SK-N-SH (cell line): ENCODE measurements around the gene TXN2. TPM values are rescaled to one million over a fixed set of nuclear protein-coding genes. Genes with fewer than 3 reads are reported as not detected.
"Not testable (repeated sequence)": the region's sequence is repeated elsewhere in the genome, so short reads cannot be mapped to it uniquely, and the experiment has no call there.

ENCODE experiments used
- CTCF ChIA-PET: fragments of 300-600, 350-600 bp; formaldehyde crosslinking; extraction: SDS; loops from one replicate; lab custom pipeline; 2021; lab: Yijun Ruan, JAX
- POLR2A ChIA-PET: fragments of 350-600 bp; sonication (Branson Sonifier 250); formaldehyde crosslinking; extraction: SDS; loops from one replicate; lab custom pipeline; 2020; ENCODE audit warnings: antibody characterized with exemption, inconsistent platforms; lab: Yijun Ruan, JAX
- DNase-seq: peaks from one replicate; pipeline ENCODE4 v3.0.0; 2012
- H2AFZ ChIP-seq: fragments of 200-600 bp; sonication (generic); 2 replicates; pipeline ENCODE4 v1.8.1; 2016; ENCODE audit warnings: antibody characterized with exemption, mild to moderate bottlenecking, low read depth
- H3F3A ChIP-seq: fragments of 200-600 bp; sonication (generic); replicated peaks from 2 replicates; pipeline ENCODE3; 2016; ENCODE audit warnings: antibody characterized with exemption, mild to moderate bottlenecking; ENCODE audit not compliant: insufficient read depth
- H3K27ac ChIP-seq, 2 experiments: fragments of 200-500 bp in 1 of 2; fragments of 200-600 bp in 1 of 2; sonication (Bioruptor generic) in 1 of 2; sonication (generic), shearing (Covaris generic) in 1 of 2; 2 replicates each; pipeline versions ENCODE4 v1.5.1 to v1.6.1; 2014 to 2016; ENCODE audit warnings: low read depth in 2 of 2, inconsistent platforms in 1 of 2, low read length in 1 of 2, mild to moderate bottlenecking in 1 of 2, mixed read lengths in 1 of 2
- H3K27me3 ChIP-seq: fragments of 200-600 bp; sonication (generic), shearing (Covaris generic); 2 replicates; pipeline ENCODE4 v1.6.1; 2016; ENCODE audit warnings: mixed run types; ENCODE audit not compliant: insufficient read depth
- H3K36me3 ChIP-seq, 2 experiments: fragments of 200-500 bp in 1 of 2; fragments of 200-600 bp in 1 of 2; sonication (Bioruptor generic) in 1 of 2; sonication (generic) in 1 of 2; replicated peaks in 1 of 2; 2 replicates each; pipeline versions ENCODE3 to v1.5.1; 2014 to 2016; ENCODE audit warnings: low read length in 1 of 2, mild to moderate bottlenecking in 1 of 2; ENCODE audit not compliant: insufficient read depth in 2 of 2, control insufficient read depth in 1 of 2
- H3K4me1 ChIP-seq, 2 experiments: fragments of 200-500 bp in 1 of 2; fragments of 200-600 bp in 1 of 2; sonication (Bioruptor generic) in 1 of 2; sonication (generic), shearing (Covaris generic) in 1 of 2; 2 replicates each; pipeline versions ENCODE4 v1.5.1 to v1.6.1; 2014 to 2016; ENCODE audit warnings: low read depth in 1 of 2, low read length in 1 of 2, mixed run types in 1 of 2; ENCODE audit not compliant: insufficient read depth in 2 of 2, control insufficient read depth in 1 of 2
- H3K4me2 ChIP-seq: fragments of 200-600 bp; sonication (generic), shearing (Covaris generic); 2 replicates; pipeline ENCODE4 v1.6.1; 2017; ENCODE audit warnings: mixed run types
- H3K4me3 ChIP-seq, 2 experiments: fragments of 200-500 bp in 1 of 2; fragments of 200-600 bp in 1 of 2; sonication (Bioruptor generic) in 1 of 2; sonication (generic), shearing (Covaris generic) in 1 of 2; 2 replicates each; pipeline versions ENCODE4 v1.5.1 to v1.8.1; 2014 to 2016; ENCODE audit warnings: low read depth in 2 of 2, inconsistent platforms in 1 of 2, low read length in 1 of 2, mild to moderate bottlenecking in 1 of 2, mixed read lengths in 1 of 2, moderate library complexity in 1 of 2
- H3K79me2 ChIP-seq: fragments of 200-600 bp; sonication (generic); 2 replicates; pipeline ENCODE4 v1.8.1; 2017; ENCODE audit warnings: mild to moderate bottlenecking; ENCODE audit not compliant: insufficient read depth
- H3K9ac ChIP-seq: fragments of 200-600 bp; sonication (generic); 2 replicates; pipeline ENCODE4 v1.6.1; 2017; ENCODE audit warnings: mixed run types
- H3K9me2 ChIP-seq: fragments of 200-600 bp; sonication (generic); 2 replicates; pipeline ENCODE4 v1.6.1; 2017; ENCODE audit warnings: mixed run types
- H3K9me3 ChIP-seq: fragments of 200-600 bp; sonication (generic); 2 replicates; pipeline ENCODE4 v1.6.1; 2017; ENCODE audit warnings: mixed run types, mild to moderate bottlenecking, moderate library complexity
- H4K20me1 ChIP-seq: fragments of 200-600 bp; sonication (generic); 2 replicates; pipeline ENCODE4 v1.6.1; 2017; ENCODE audit warnings: mild to moderate bottlenecking, mixed run types; ENCODE audit not compliant: insufficient read depth
- EP300 ChIP-seq, 2 experiments: IDR thresholded peaks; 2 replicates each; pipeline versions ENCODE4 v1.4.0 to v1.6.1; 2012; ENCODE audit warnings: borderline replicate concordance in 1 of 2, low read depth in 1 of 2, low read length in 1 of 2
- FOSL2 ChIP-seq: IDR thresholded peaks from 2 replicates; pipeline ENCODE4 v1.4.0; 2012; ENCODE audit warnings: low read depth, mild to moderate bottlenecking, moderate library complexity, borderline replicate concordance
- RXRA ChIP-seq: IDR thresholded peaks from 2 replicates; pipeline ENCODE4 v1.4.0; 2012; ENCODE audit warnings: low read depth, mild to moderate bottlenecking, borderline replicate concordance
- TCF12 ChIP-seq: IDR thresholded peaks from 2 replicates; pipeline ENCODE4 v1.4.0; 2012
- YY1 ChIP-seq: IDR thresholded peaks from 2 replicates; pipeline ENCODE4 v1.4.0; 2012; ENCODE audit warnings: low read depth, mild to moderate bottlenecking
- WGBS: methylation state at CpG from one replicate; pipeline ENCODE4 v1.1.6; 2017; ENCODE audit warnings: low lambda C conversion rate; 5-methylcytosine and 5-hydroxymethylcytosine counted together
- polyA plus RNA-seq, 3 experiments: library from polyadenylated mRNA; depleted of rRNA; stranded (reverse); fragments of >200 nt; gene quantifications; 2 replicates each; pipeline ENCODE4 v1.2.3, GENCODE V29; 2012
- TF ChIP-seq, protein P1 (sequence below): IDR thresholded peaks from 2 replicates; pipeline ENCODE4 v1.6.1; 2012; ENCODE audit warnings: mild to moderate bottlenecking, low read depth, low read length, moderate library complexity

TXN2 gene
- polyA plus RNA-seq, 1 of the 3 experiments (the other 2 are of a cell fraction): 251 TPM

DNA sequence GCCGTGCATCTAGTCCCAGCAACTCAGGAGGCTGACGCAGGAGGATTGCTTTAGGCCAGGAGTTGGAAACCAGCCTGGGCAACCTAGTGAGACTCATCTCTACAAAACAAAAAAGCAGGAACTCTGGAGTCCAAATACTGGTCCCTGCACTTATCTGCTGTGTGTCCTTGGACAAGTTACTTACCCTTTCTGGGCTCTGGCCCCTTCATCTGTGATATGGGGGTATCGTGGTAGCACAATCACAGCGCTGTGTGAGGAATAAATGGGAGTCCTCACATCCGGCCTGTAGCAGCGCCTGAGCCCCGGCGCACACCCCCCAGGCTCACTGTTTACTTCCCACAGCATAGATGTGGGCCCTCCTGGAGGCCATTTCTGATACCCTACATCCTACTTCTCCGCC is 49.5 kb downstream of the TXN2 start:
- no peak overlapping the region for H3K27ac ChIP-seq
- H3K4me1 ChIP-seq: peaks cover 12 to 15% of the 10 kb centered on the region in 2 experiments; a peak in 3 of 4 replicates
- H4K20me1 ChIP-seq: no peaks in the 10 kb centered on the region

DNA sequence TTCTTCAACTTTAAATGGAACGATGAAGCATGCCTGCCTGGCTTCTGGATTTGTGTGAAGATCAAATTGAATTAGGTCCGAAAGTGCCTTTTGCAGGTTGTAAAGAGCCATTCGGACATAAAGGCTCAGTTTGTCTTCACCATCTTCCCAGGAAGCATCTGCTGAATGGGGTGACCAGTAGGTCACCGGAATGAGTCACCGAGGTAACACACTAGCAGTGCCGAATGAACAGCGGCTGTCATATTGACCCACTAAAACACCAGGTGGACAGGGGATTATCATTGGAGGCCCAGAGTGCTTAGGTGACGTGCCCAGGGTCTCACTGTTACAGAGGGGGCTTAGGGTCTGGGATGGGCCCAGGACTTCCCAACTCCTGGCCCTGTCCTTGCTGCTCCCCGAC is 50.6 kb downstream of the TXN2 start:
- Histone ChIP-seq H3K36me3 (no peaks in the 10 kb centered on the region), H3K27ac (no peak overlapping the region), H3K4me3 (no peak overlapping the region)
- CTCF ChIA-PET: no interaction called here
- TF ChIP-seq TCF12 (peak; percentile 20; the same call in 1 of the 2 replicates), FOSL2 (peak; percentile 38; the same call in 1 of the 2 replicates), EP300 (IDR thresholded peaks at IDR 0.05; ENCODE audit: borderline replicate concordance in 1 of 2, low read depth in 1 of 2, low read length in 1 of 2) (no peak), YY1 (no peak), RXRA (peak; percentile 71; the same call in 1 of the 2 replicates)
- TF ChIP-seq, all 33 proteins: peak for 3
- no peak for DNase-seq
- H3K9ac ChIP-seq: no peak overlapping the region
- H3K79me2 ChIP-seq: no peaks in the 10 kb centered on the region
- H3K9me3 ChIP-seq: no peaks in the 10 kb centered on the region
- POLR2A ChIA-PET: no interaction called here
- no peaks in the 10 kb centered on the region for H3K9me2 ChIP-seq
- H3K4me2 ChIP-seq: no peak overlapping the region
- no peak overlapping the region for H2AFZ ChIP-seq
- H3K27me3 ChIP-seq: no peaks in the 10 kb centered on the region
- H3K4me1 ChIP-seq: peaks cover 12 to 15% of the 10 kb centered on the region in 2 experiments; a peak in 3 of 4 replicates
- no peaks in the 10 kb centered on the region for H4K20me1 ChIP-seq
- WGBS: 52% methylated on average over 8 of the region's 9 CpGs
- H3F3A ChIP-seq: peaks cover 3% of the 10 kb centered on the region

More for the DNA sequence above, 49.5 kb downstream of the TXN2 start:
- H3K9me3 ChIP-seq: no peaks in the 10 kb centered on the region
- H3K36me3 ChIP-seq: no peaks in the 10 kb centered on the region
- no peaks in the 10 kb centered on the region for H3K27me3 ChIP-seq
- H2AFZ ChIP-seq: no peak overlapping the region
- ChIA-PET POLR2A (no interaction called here), CTCF (interaction anchor here (1.4 kb wide), 1 partner anchor 9 kb away, joined by 6 read pairs; no protein-coding TSS in a partner anchor)
- TF ChIP-seq, protein P1, sequence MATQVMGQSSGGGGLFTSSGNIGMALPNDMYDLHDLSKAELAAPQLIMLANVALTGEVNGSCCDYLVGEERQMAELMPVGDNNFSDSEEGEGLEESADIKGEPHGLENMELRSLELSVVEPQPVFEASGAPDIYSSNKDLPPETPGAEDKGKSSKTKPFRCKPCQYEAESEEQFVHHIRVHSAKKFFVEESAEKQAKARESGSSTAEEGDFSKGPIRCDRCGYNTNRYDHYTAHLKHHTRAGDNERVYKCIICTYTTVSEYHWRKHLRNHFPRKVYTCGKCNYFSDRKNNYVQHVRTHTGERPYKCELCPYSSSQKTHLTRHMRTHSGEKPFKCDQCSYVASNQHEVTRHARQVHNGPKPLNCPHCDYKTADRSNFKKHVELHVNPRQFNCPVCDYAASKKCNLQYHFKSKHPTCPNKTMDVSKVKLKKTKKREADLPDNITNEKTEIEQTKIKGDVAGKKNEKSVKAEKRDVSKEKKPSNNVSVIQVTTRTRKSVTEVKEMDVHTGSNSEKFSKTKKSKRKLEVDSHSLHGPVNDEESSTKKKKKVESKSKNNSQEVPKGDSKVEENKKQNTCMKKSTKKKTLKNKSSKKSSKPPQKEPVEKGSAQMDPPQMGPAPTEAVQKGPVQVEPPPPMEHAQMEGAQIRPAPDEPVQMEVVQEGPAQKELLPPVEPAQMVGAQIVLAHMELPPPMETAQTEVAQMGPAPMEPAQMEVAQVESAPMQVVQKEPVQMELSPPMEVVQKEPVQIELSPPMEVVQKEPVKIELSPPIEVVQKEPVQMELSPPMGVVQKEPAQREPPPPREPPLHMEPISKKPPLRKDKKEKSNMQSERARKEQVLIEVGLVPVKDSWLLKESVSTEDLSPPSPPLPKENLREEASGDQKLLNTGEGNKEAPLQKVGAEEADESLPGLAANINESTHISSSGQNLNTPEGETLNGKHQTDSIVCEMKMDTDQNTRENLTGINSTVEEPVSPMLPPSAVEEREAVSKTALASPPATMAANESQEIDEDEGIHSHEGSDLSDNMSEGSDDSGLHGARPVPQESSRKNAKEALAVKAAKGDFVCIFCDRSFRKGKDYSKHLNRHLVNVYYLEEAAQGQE: no peak
- no peak overlapping the region for H3K9ac ChIP-seq
- no peak overlapping the region for H3K4me3 ChIP-seq
- no peak for DNase-seq
- peaks cover 3% of the 10 kb centered on the region for H3F3A ChIP-seq
- no peak overlapping the region for H3K4me2 ChIP-seq
- H3K9me2 ChIP-seq: no peaks in the 10 kb centered on the region
- 89% methylated on average over 8 of the region's 9 CpGs for WGBS
- no peaks in the 10 kb centered on the region for H3K79me2 ChIP-seq

DNA sequence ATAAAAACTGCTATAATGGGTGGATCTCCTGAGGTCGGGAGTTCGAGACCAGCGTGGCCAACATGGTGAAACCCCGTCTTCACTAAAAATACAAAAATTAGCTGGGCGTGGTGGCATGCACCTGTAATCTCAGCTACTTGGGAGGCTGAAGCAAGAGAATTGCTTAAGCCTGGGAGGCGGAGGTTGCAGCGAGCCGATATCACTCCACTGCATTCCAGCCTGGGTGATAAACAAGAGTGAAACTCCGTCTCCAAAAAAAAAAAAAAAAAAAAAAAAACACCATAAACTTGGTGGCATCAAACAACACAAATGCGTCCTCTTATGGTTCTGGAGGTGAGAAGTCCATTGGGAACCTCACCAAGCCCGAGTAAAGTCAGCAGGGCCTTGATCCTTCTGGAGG is 53.5 kb downstream of the TXN2 start:
- DNase-seq, H3K27ac ChIP-seq, H3K9me3 ChIP-seq, H3K4me1 ChIP-seq, H4K20me1 ChIP-seq, CTCF ChIA-PET, POLR2A ChIA-PET, H3K4me2 ChIP-seq, H2AFZ ChIP-seq, H3F3A ChIP-seq, H3K36me3 ChIP-seq, H3K79me2 ChIP-seq, H3K9me2 ChIP-seq, H3K4me3 ChIP-seq, H3K9ac ChIP-seq, H3K27me3 ChIP-seq: not testable (repeated sequence)
- WGBS: 90% methylated on average over 11 of the region's 11 CpGs
